ENCODE data around the gene PKN2. TPM values are rescaled to one million over a fixed set of nuclear protein-coding genes. Genes with fewer than 3 reads are reported as not detected.

The PKN2 gene
- total and polyA plus RNA-seq, 2 of the 4 experiments (the other 2 are of a cell fraction) = 12.7 to 22.2 TPM

- Histone ChIP-seq H4K8ac (ENCODE audit: low read depth in 2 of 2, low read length in 2 of 2) (no peak overlapping the region), H3K18ac (ENCODE audit: low read depth, low read length) (no peak overlapping the region), H3K14ac (replicated peaks; ENCODE audit: low read depth, low read length) (no peak overlapping the region), H3K4me2 (ENCODE audit: low read depth, low read length) (no peak overlapping the region), H2BK20ac (ENCODE audit: low read depth, low read length) (no peak overlapping the region), H3K27ac (ENCODE audit: insufficient read depth, low read length) (no peak overlapping the region), H3K4me3 (ENCODE audit: insufficient read depth, low read depth, low read length) (no peak overlapping the region), H2AK5ac (ENCODE audit: low read depth, low read length) (no peak overlapping the region), H3K27me3 (ENCODE audit: control insufficient read depth, insufficient read depth, low read length) (no peaks in the 10 kb centered on the region), H3K36me3 (ENCODE audit: control insufficient read depth, insufficient read depth, low read length) (peaks cover 3% of the 10 kb centered on the region; the same call in 1 of the 2 replicates), H2BK5ac (ENCODE audit: low read depth, low read length, poor library complexity, severe bottlenecking) (no peak overlapping the region), H2BK120ac (ENCODE audit: low read depth, low read length) (no peak overlapping the region), H3K79me1 (ENCODE audit: low read depth in 1 of 2, low read length in 2 of 2) (peaks cover 14 to 27% of the 10 kb centered on the region in 2 experiments; a peak in 3 of 4 replicates), H3K56ac (ENCODE audit: extremely low read depth, insufficient read depth, low read length) (no peak overlapping the region), H3K4me1 (ENCODE audit: control insufficient read depth, insufficient read depth, low read length) (no peaks in the 10 kb centered on the region), H4K5ac (ENCODE audit: low read depth, low read length) (no peak overlapping the region), H4K91ac (ENCODE audit: insufficient read depth, low read depth, low read length) (no peak overlapping the region), H4K20me1 (ENCODE audit: insufficient read depth, low read length) (peaks cover 6% of the 10 kb centered on the region; the same call in 1 of the 2 replicates), H3K9ac (ENCODE audit: low read depth, low read length) (no peak overlapping the region), H3K23ac (ENCODE audit: low read depth, low read length) (no peak overlapping the region), H2AFZ (replicated peaks; ENCODE audit: low read length, poor library complexity) (no peak overlapping the region), H3K9me3 (ENCODE audit: control insufficient read depth, insufficient read depth, low read length) (no peaks in the 10 kb centered on the region), H2AK9ac (replicated peaks; ENCODE audit: low read depth, low read length, poor library complexity) (no peak overlapping the region), H3K4ac (ENCODE audit: low read depth, low read length) (no peak overlapping the region), H3K9me1 (ENCODE audit: insufficient read depth, low read length) (no peaks in the 10 kb centered on the region), H2BK15ac (ENCODE audit: low read depth, low read length) (no peak overlapping the region)
- ChIA-PET CTCF (no interaction called here), POLR2A (ENCODE audit: unreplicated experiment) (no interaction called here)
- BruUV-seq (replicated peaks) = no TSS peak
- dilution Hi-C loops (cut with HindIII; ENCODE audit: low sequenced_read_pairs, unreplicated experiment) = no loop called here
- TF ChIP-seq RCOR1 (IDR thresholded peaks at IDR 0.05; ENCODE audit: insufficient replicate concordance, low read length) (no peak), CTCF (conservative IDR thresholded peaks at IDR 0.05; ENCODE audit: low read depth, low read length) (no peak), MXI1 (IDR thresholded peaks at IDR 0.05; ENCODE audit: borderline replicate concordance, low read depth, low read length) (no peak), SMC3 (IDR thresholded peaks at IDR 0.05; ENCODE audit: low read depth, low read length) (no peak), BHLHE40 (IDR thresholded peaks at IDR 0.05; ENCODE audit: low read depth, low read length) (no peak), RFX5 (IDR thresholded peaks at IDR 0.05; ENCODE audit: low read depth, low read length) (no peak), POLR2A (IDR thresholded peaks at IDR 0.05; ENCODE audit: low read depth, low read length) (no peak)
- in situ Hi-C loops (cut with MboI; ENCODE audit: low sequenced_read_pairs) = loop anchor here (10.0 kb wide), 1 partner anchor 131 kb away; no protein-coding TSS in a partner anchor
- intact Hi-C loops (cut with micrococcal nuclease) = no loop called here
- ATAC-seq (ENCODE audit: low read depth) (no peak), DNase-seq (no peak)
- 80% methylated on average over 1 of the region's 3 CpGs; no CpG with 5 or more reads in 1 of the 2 experiments for WGBS, 2 experiments (ENCODE audit: extremely low coverage in 2 of 2, insufficient read length in 1 of 2)
These were observed 60.1 kb downstream of the PKN2 start for GRCh38 chr1:88744142-88744541.
